HEK293 (cell line): ENCODE measurements around the gene PLXND1.

Source experiments
- CTCF ChIA-PET: fragments of 350-600 bp; formaldehyde crosslinking; extraction: SDS; loops from one replicate; lab custom pipeline; 2021; ENCODE audit warnings: antibody characterized with exemption; lab: Yijun Ruan, JAX
- POLR2A ChIA-PET: fragments of 300-600 bp; formaldehyde crosslinking; extraction: SDS; loops from one replicate; lab custom pipeline; 2020; ENCODE audit warnings: antibody characterized with exemption, inconsistent platforms; lab: Yijun Ruan, JAX
- H3K27ac ChIP-seq: fragments of 200-500 bp; sonication (Bioruptor generic); 2 replicates; pipeline ENCODE4 v1.5.1; 2014; ENCODE audit warnings: low read depth, low read length, control low read depth, inconsistent platforms; ENCODE audit errors: extremely low read depth
- H3K36me3 ChIP-seq, 2 experiments: fragments of 200-500 bp in 1 of 2; sonication (Bioruptor generic) in 1 of 2; 1 replicate in 1 of 2; 2 replicates in 1 of 2; pipeline ENCODE4 v1.5.1; 2014 to 2017; ENCODE audit warnings: inconsistent platforms in 2 of 2, low read length in 2 of 2; ENCODE audit not compliant: control insufficient read depth in 2 of 2, insufficient read depth in 1 of 2
- H3K4me1 ChIP-seq: fragments of 200-500 bp; sonication (Bioruptor generic); 2 replicates; pipeline ENCODE4 v1.5.1; 2014; ENCODE audit warnings: mild to moderate bottlenecking, low read length, inconsistent platforms; ENCODE audit not compliant: control insufficient read depth, insufficient read depth
- H3K4me3 ChIP-seq: 2 replicates; pipeline ENCODE4 v1.5.1; 2011; ENCODE audit warnings: low read depth, mild to moderate bottlenecking, control low read depth, low read length, moderate library complexity
- H3K9me3 ChIP-seq: fragments of 200-500 bp; sonication (Bioruptor generic); 2 replicates; pipeline ENCODE4 v1.5.1; 2014; ENCODE audit warnings: low read depth, low read length, inconsistent platforms; ENCODE audit not compliant: control insufficient read depth, insufficient read depth
- GLI4 ChIP-seq: fragments of 450-650 bp; formaldehyde crosslinking; IDR thresholded peaks from 2 replicates; pipeline ENCODE4 v1.5.1; 2016; ENCODE audit warnings: missing biosample characterization, missing genetic modification characterization
- HOXC10 ChIP-seq: sonication (generic); formaldehyde crosslinking; IDR thresholded peaks from 2 replicates; pipeline ENCODE4 v1.8.1; 2023; ENCODE audit warnings: mild to moderate bottlenecking, missing genetic modification reagents
- KLF7 ChIP-seq: fragments of 450-650 bp; formaldehyde crosslinking; IDR thresholded peaks from 2 replicates; pipeline ENCODE4 v1.5.1; 2016; ENCODE audit warnings: missing biosample characterization, missing genetic modification characterization, borderline replicate concordance
- ZBTB17 ChIP-seq: fragments of 450-650 bp; formaldehyde crosslinking; IDR thresholded peaks from 2 replicates; pipeline ENCODE4 v1.5.1; 2016; ENCODE audit warnings: missing biosample characterization, missing genetic modification characterization
- ZFHX2 ChIP-seq: fragments of 450-650 bp; formaldehyde crosslinking; conservative IDR thresholded peaks from 2 replicates; pipeline ENCODE4 v1.5.1; 2016; ENCODE audit warnings: missing biosample characterization, missing genetic modification characterization
- ZFP69B ChIP-seq: fragments of 450-650 bp; formaldehyde crosslinking; IDR thresholded peaks from 2 replicates; pipeline ENCODE4 v1.5.1; 2016; ENCODE audit warnings: missing biosample characterization, missing genetic modification characterization
- ZNF174 ChIP-seq: fragments of 450-650 bp; formaldehyde crosslinking; IDR thresholded peaks from 2 replicates; pipeline ENCODE4 v1.5.0; 2017; ENCODE audit warnings: missing biosample characterization, mild to moderate bottlenecking, missing genetic modification characterization
- ZNF366 ChIP-seq: fragments of 450-650 bp; formaldehyde crosslinking; conservative IDR thresholded peaks from 2 replicates; pipeline ENCODE4 v1.5.1; 2016; ENCODE audit warnings: missing biosample characterization, missing genetic modification characterization
- ZNF391 ChIP-seq: fragments of 450-650 bp; formaldehyde crosslinking; IDR thresholded peaks from 2 replicates; pipeline ENCODE4 v1.5.1; 2016; ENCODE audit warnings: low read depth, missing biosample characterization, missing genetic modification characterization, borderline replicate concordance
- ZNF76 ChIP-seq: fragments of 450-650 bp; formaldehyde crosslinking; IDR thresholded peaks from 2 replicates; pipeline ENCODE4; 2016; ENCODE audit warnings: low read depth, missing biosample characterization, missing genetic modification characterization, borderline replicate concordance
- TF ChIP-seq, protein P1 (sequence below): fragments of 450-650 bp; formaldehyde crosslinking; IDR thresholded peaks from 2 replicates; pipeline ENCODE4 v1.5.1; 2016; ENCODE audit warnings: missing biosample characterization, missing genetic modification characterization, borderline replicate concordance
- TF ChIP-seq, protein P2 (sequence below): fragments of 450-650 bp; formaldehyde crosslinking; IDR thresholded peaks from 2 replicates; pipeline ENCODE4 v1.5.1; 2016; ENCODE audit warnings: missing biosample characterization, missing genetic modification characterization
- TF ChIP-seq, protein P3 (sequence below): fragments of 450-650 bp; formaldehyde crosslinking; IDR thresholded peaks from 2 replicates; pipeline ENCODE4 v1.5.1; 2016; ENCODE audit warnings: missing biosample characterization, missing genetic modification characterization

The PLXND1 gene

DNA sequence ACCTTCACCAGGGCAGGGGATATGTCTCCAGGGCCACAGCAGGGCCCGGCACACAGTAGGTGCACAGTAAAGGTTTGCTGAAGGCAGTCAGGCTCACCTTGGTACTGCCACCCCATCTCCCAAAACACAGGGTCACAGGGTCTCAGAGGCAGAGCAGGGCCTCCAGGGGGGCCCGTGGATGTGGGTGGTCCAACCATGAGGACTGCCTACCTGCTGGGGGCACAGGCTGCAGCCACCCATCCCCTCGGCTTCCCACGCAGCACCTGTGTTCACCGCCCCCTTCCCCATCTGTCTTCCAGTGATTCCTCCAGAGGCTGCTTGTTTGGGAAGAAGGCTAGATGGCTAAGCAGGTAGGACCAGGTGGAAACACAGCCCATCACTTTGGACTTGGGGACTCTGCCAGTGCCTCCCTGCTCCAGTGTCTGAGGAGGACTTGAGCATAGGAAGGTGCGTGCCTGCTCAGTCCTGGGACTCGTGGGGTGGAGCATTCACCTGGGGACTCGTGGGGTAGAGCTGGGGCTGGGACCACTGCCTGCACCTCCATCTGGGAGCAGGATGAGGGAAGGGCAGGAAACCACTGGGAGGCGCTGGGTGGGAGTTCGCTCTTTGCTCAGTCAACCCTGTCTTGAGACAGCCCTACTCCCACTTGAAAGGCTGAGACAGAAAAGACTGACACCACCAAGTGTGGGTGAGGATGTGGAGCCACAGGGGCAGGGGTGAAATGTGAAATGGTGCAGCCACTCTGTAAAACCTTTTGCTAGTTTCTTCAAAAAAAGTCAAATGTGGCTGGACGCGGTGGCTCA lies 18.8 kb upstream of the PLXND1 start (continued):
- TF ChIP-seq, protein P1, sequence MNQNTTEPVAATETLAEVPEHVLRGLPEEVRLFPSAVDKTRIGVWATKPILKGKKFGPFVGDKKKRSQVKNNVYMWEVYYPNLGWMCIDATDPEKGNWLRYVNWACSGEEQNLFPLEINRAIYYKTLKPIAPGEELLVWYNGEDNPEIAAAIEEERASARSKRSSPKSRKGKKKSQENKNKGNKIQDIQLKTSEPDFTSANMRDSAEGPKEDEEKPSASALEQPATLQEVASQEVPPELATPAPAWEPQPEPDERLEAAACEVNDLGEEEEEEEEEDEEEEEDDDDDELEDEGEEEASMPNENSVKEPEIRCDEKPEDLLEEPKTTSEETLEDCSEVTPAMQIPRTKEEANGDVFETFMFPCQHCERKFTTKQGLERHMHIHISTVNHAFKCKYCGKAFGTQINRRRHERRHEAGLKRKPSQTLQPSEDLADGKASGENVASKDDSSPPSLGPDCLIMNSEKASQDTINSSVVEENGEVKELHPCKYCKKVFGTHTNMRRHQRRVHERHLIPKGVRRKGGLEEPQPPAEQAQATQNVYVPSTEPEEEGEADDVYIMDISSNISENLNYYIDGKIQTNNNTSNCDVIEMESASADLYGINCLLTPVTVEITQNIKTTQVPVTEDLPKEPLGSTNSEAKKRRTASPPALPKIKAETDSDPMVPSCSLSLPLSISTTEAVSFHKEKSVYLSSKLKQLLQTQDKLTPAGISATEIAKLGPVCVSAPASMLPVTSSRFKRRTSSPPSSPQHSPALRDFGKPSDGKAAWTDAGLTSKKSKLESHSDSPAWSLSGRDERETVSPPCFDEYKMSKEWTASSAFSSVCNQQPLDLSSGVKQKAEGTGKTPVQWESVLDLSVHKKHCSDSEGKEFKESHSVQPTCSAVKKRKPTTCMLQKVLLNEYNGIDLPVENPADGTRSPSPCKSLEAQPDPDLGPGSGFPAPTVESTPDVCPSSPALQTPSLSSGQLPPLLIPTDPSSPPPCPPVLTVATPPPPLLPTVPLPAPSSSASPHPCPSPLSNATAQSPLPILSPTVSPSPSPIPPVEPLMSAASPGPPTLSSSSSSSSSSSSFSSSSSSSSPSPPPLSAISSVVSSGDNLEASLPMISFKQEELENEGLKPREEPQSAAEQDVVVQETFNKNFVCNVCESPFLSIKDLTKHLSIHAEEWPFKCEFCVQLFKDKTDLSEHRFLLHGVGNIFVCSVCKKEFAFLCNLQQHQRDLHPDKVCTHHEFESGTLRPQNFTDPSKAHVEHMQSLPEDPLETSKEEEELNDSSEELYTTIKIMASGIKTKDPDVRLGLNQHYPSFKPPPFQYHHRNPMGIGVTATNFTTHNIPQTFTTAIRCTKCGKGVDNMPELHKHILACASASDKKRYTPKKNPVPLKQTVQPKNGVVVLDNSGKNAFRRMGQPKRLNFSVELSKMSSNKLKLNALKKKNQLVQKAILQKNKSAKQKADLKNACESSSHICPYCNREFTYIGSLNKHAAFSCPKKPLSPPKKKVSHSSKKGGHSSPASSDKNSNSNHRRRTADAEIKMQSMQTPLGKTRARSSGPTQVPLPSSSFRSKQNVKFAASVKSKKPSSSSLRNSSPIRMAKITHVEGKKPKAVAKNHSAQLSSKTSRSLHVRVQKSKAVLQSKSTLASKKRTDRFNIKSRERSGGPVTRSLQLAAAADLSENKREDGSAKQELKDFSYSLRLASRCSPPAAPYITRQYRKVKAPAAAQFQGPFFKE (tag by site-specific recombination), result no peak
- TF ChIP-seq ZBTB17 (tag by site-specific recombination), result no peak
- no peak for TF ChIP-seq GLI4 (tag by site-specific recombination)
- TF ChIP-seq ZNF366 (tag by site-specific recombination), result no peak
- TF ChIP-seq, protein P2, sequence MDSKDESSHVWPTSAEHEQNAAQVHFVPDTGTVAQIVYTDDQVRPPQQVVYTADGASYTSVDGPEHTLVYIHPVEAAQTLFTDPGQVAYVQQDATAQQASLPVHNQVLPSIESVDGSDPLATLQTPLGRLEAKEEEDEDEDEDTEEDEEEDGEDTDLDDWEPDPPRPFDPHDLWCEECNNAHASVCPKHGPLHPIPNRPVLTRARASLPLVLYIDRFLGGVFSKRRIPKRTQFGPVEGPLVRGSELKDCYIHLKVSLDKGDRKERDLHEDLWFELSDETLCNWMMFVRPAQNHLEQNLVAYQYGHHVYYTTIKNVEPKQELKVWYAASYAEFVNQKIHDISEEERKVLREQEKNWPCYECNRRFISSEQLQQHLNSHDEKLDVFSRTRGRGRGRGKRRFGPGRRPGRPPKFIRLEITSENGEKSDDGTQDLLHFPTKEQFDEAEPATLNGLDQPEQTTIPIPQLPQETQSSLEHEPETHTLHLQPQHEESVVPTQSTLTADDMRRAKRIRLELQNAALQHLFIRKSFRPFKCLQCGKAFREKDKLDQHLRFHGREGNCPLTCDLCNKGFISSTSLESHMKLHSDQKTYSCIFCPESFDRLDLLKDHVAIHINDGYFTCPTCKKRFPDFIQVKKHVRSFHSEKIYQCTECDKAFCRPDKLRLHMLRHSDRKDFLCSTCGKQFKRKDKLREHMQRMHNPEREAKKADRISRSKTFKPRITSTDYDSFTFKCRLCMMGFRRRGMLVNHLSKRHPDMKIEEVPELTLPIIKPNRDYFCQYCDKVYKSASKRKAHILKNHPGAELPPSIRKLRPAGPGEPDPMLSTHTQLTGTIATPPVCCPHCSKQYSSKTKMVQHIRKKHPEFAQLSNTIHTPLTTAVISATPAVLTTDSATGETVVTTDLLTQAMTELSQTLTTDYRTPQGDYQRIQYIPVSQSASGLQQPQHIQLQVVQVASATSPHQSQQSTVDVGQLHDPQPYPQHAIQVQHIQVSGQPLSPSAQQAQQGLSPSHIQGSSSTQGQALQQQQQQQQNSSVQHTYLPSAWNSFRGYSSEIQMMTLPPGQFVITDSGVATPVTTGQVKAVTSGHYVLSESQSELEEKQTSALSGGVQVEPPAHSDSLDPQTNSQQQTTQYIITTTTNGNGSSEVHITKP, result peak; percentile 36; the same call in 1 of the 2 replicates
- TF ChIP-seq ZFHX2 (tag by site-specific recombination), result peak; percentile 43
- TF ChIP-seq KLF7 (tag by site-specific recombination), result no peak
- no peak for TF ChIP-seq HOXC10

DNA sequence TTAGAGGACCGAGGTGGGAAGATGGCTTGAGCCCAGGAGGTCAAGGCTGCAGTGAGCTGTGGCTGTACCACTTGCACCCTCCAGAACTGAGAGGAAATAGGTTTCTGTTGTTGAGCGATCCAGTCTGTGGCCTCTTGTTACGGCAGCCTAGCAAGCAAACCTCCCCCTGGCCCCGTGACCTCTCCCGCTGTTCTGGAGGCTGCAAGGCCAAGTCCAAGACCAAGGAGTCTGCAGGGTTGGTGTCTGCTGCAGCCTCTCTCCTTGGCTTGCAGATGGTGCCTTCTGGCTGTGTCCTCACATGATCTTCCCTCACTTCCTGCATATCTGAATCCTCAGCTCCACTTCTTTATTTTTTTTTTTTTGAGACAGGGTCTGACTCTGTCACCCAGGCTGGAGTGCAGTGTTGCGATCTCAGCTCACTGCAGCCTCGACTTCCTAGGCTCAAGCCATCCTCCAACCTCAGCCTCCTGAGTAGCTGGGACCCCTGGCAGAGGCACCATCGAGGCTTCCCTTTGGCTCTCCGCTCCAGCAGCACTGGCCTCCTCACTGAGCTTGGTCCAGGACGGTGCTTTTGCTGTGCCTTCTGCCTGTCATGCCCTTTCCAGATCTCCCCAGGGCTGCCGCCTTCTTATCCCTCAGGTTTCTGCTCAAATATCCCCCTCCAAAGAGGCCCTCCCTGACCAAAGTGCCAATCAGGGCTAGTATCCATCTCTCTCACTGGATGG lies 18.0 kb upstream of the PLXND1 start:
- H3K4me1 ChIP-seq, result peaks cover 3% of the 10 kb centered on the region; the same call in 1 of the 2 replicates
- ChIA-PET CTCF (interaction anchor here (0.8 to 1.1 kb wide), 2 partner anchors 113 to 654 kb away, joined by 3 to 4 read pairs; no protein-coding TSS in a partner anchor), POLR2A (interaction anchor here (1.0 kb wide), 1 partner anchor 11 kb away, joined by 3 read pairs; no protein-coding TSS in a partner anchor)

More for the DNA sequence above, 18.0 kb upstream of the PLXND1 start:
- no peaks in the 10 kb centered on the region for H3K36me3 ChIP-seq
- H3K27ac ChIP-seq, result no peak overlapping the region
- no peak overlapping the region for H3K4me3 ChIP-seq
- TF ChIP-seq, protein P3, sequence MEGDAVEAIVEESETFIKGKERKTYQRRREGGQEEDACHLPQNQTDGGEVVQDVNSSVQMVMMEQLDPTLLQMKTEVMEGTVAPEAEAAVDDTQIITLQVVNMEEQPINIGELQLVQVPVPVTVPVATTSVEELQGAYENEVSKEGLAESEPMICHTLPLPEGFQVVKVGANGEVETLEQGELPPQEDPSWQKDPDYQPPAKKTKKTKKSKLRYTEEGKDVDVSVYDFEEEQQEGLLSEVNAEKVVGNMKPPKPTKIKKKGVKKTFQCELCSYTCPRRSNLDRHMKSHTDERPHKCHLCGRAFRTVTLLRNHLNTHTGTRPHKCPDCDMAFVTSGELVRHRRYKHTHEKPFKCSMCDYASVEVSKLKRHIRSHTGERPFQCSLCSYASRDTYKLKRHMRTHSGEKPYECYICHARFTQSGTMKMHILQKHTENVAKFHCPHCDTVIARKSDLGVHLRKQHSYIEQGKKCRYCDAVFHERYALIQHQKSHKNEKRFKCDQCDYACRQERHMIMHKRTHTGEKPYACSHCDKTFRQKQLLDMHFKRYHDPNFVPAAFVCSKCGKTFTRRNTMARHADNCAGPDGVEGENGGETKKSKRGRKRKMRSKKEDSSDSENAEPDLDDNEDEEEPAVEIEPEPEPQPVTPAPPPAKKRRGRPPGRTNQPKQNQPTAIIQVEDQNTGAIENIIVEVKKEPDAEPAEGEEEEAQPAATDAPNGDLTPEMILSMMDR (tag by site-specific recombination), result no peak
- TF ChIP-seq ZNF391 (tag by site-specific recombination), result no peak
- TF ChIP-seq, protein P2, result peak; percentile 73
- no peak for TF ChIP-seq ZNF174 (tag by site-specific recombination)
- TF ChIP-seq ZNF76 (tag by site-specific recombination), result no peak
- no peak for TF ChIP-seq ZFP69B (tag by site-specific recombination)
- TF ChIP-seq, all 188 proteins: peak for 1
- no peaks in the 10 kb centered on the region for H3K9me3 ChIP-seq
